HG03520 (cell line): ENCODE measurements around the gene AWAT1.
"Not testable (repeated sequence)": the region's sequence is repeated elsewhere in the genome, so short reads cannot be mapped to it uniquely, and the experiment has no call there.

Source experiments
- ATAC-seq: cut with Tn5 transposase; IDR thresholded peaks from one replicate; pipeline ENCODE4 v1.9.1; 2021; ENCODE audit warnings: mild to moderate bottlenecking, moderate library complexity; ENCODE audit not compliant: unreplicated experiment

AWAT1 gene

DNA sequence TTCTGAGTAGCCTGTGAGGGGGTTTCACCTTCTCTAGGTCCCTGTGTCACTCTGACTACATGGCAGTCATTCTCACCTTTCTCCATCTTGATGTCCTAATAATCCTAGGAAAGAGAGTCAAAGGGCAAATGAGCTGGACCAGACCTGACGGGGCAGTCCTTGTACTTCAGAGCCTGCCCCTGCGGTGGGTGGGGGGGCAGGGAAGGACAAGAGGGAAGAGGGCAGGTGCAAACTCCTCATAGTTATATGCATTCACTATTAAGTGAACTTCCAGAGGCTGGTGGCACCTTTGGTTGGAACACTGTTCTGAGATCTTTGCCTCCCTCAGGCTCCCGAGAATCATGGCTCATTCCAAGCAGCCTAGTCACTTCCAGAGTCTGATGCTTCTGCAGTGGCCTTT is at the start of gene AWAT1:
TSS of gene AWAT1 (plus strand) at position 301 of the 400 bp plus-strand sequence. CDS start at position 342, 41 bp downstream.
- ATAC-seq: no peak

DNA sequence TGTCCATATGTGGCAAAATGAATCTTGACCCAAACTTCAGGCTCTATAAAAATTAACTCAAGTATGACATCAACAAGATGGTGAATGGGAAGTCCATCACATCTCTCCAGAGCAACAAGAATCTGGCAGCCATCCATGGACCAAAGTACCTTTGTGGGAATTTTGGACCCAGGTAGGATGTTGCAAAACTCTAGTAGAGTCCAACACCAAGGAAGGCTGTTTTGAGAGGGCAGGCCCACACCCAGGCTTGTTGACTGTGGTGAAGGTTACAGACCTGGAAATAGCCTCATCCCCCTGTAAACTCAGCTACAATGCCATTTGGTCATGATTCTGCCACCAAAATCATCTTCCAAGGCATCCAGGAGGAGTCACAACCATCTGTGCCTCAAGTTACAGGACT is 44.2 kb upstream of the AWAT1 start:
- no peak for ATAC-seq

GRCh38 chrX:70196961-70197720 is 37.3 kb upstream of the AWAT1 start:
- peak; percentile 74 for ATAC-seq

- no peak for ATAC-seq
Measured at GRCh38 chrX:70201732-70202131, 32.7 kb upstream of the AWAT1 start.

GRCh38 chrX:70208479-70208878 is 26.0 kb upstream of the AWAT1 start:
- no peak for ATAC-seq

DNA sequence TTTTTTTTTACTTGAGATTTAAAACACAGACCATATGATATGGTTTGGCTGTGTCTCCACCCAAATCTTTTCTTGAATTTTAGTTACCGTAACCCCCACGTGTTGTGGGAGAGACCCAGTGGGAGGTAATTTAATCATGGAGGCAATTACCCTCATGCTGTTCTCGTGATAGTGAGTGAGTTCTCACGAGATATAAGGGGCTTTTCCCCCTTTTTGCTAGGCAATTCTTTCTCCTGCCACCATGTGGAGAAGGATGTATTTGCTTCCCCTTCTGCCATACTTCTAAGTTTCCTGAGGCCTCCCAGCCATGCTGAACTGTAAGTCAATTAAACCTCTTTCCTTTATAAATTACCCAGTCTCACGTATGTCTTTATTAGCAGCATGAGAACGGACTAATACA is 24.9 kb upstream of the AWAT1 start:
- not testable (repeated sequence) for ATAC-seq

DNA sequence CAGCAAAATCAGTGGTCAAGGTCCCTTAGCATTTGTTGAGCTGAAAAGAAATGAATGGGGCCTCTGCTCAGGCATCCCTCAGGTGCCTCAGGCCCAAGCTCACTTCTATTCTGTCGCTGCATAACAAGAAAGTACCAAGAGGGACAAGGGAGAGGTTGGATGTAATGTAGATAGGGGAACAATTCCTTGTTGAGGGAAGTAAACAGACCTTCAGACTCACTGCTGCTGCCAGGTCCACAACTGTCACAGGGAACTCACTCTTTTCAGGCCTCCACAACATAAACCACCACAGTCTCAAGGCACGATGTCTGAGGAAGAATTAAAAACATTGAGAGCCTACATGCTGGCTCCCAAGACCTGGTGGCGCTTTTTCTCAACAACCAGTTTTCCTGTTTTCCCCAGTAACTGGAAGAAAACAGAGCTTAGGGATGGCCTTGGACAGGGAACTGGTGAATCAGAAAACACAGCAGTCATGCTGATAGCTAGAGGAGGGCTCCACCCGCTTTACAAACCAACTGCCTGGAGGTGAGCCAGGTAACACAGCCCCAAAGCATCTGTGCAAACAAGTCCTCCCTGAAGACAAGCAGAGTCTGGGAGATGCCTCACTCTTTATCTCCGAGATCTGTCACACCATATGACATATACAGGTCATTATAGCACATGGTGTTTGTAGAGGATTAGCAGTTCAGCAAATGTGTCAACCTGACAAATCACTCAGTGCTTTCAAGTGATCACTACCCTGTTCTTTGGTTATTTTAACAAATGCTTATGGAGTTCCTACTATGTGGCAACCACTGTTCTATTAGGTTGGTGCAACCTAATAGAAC is 14.3 kb upstream of the AWAT1 start:
- ATAC-seq: no peak

DNA sequence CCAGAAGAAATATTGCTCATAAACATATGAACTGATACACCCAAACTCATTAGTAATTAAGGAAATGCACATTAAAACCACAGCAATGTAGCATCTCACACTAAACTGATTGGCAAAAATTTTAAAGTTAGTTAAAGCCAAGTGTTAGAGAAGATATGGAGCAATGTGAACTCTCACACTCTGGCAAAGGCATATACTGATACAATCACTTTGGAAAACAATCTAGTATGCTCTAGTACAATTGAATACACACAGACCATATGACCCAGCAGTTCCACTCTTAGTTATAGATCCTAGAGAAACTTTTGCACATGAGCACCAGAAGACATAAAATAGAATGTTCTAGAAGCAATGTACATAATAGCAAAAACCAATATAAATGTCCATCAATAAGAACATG is 8.4 kb upstream of the AWAT1 start:
- ATAC-seq: no peak

DNA sequence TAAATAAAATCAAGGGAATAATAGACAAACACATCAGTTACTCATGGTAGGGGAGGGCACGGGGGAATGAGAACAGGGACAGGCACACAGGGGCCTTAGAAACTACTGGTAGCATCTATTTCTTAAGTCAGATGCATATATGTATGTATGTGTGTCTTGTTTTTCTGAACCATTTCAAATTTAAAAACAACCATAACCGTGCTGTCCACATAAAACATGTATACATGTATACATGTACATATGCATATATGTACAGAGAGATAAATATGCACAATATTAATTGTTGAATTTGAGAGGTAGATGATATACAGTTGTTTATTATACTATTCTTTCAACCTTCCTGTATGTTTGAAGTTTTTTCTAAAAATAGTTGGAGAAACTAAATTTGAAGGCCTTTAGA is 7.8 kb upstream of the AWAT1 start:
- ATAC-seq: no peak

DNA sequence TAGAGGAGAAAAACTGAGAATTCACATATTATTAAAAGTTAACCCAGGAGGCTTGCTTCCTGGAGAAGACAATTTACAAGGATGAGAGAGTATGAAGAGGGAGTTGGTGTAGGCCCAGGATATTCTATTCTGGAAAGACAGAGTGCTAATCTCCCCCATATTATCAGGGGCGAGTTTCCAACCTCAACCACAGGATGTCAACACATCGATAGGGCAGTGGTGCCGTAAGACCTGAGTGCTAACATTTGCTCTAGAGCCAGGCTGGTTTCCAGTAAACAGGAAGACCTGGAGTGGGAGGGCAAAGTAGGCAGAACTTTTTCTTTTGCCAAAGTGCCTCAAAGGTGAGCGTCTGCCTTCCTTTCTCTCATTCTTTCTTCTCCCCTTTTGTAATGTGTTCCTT is 2.8 kb upstream of the AWAT1 start:
- no peak for ATAC-seq

DNA sequence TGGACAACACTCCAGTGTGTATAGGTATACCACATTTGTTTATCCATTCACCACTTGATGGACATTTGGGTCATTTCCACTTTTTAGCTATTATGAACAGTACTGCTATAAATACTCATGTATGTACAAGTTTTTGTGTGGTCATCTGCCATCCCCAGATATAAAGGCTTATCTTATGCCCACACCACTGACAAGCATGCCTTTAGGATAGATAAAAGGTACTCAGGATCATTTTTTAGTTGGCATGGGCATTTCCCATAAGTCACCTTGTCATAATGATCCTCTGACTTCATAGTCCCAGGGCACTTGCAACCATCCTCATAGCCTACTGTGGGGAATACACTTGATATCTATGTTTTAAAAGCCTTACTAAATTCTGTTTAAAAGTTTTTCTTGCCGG is 6.3 kb downstream of the AWAT1 start:
- no peak for ATAC-seq

- no peak for ATAC-seq
Measured at GRCh38 chrX:70241501-70241900, 7.0 kb downstream of the AWAT1 start.

DNA sequence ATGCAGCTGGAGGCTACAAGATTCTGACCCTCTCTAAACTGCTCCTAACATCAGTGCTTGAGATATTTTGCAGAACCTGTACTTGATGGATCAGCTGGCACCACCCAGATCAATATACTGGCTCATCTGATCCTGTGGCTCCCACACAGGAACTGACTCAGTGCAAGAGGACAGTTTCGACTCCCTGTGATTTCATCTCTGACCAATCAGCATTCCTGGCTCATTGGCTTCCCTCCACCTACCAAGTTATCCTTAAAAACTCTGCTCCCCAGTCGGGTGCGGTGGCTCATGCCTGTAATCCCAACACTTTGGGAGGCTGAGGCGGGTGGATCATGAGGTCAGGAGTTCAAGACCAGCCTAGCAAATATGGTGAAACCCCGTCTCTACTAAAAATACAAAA is 9.1 kb downstream of the AWAT1 start:
- not testable (repeated sequence) for ATAC-seq

- ATAC-seq: no peak
Measured at GRCh38 chrX:70244881-70245280, 10.4 kb downstream of the AWAT1 start.

- no peak for ATAC-seq
Measured at GRCh38 chrX:70247252-70247651, 12.8 kb downstream of the AWAT1 start.

GRCh38 chrX:70252491-70252890 is 18.0 kb downstream of the AWAT1 start:
- ATAC-seq: no peak

- ATAC-seq: no peak
Measured at GRCh38 chrX:70253377-70254062, 19.1 kb downstream of the AWAT1 start.

GRCh38 chrX:70254063-70254400 is 19.6 kb downstream of the AWAT1 start:
- ATAC-seq: no peak

GRCh38 chrX:70254909-70255308 is 20.5 kb downstream of the AWAT1 start:
- no peak for ATAC-seq

GRCh38 chrX:70255452-70255851 is 21.0 kb downstream of the AWAT1 start:
- no peak for ATAC-seq

DNA sequence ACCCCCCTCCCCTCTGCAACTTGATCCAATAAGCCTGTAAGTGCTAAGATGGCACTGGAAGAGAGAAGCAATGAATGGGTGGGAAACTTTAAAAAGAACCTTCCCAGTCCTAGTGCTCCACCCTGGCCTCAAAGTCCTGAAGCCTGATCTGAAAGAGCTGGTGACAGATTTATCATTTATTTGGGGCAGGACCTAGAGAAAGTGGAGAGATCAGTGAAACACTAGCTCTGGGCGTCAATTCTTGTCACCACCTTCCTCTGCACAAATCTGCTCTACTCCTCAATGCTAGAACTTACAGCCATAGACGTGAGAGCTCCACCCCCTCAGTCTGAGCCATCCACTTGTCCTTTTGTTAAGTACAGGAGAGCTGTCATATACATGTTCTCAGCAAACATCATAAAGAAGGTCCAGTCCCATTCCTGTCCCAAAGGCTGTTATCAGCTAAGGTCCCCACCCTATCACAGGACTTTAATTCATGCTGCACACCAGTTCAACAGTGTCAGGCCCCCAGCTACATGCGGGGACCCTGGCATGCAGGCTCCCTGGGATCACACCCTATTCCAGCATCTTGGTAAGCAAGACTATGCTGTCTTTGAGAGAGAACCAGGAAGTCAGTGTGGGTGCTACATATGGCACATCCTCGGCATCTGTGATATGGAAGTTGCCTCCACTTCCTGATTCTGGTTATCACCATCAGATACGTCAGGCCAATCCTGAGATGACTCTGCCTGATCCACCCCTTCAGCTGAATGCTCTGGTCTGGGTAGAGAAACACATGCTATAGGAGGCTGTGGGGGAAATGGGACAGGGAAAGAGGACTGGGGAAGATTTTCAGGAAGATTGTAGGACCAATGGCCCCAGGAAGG is 23.2 kb downstream of the AWAT1 start:
- ATAC-seq: no peak
